Gastroesophageal sphincter (tissue), 3 donors: ENCODE data around the gene CFDP1.

Experiments used
- EP300 ChIP-seq: sonication (generic); formaldehyde crosslinking; IDR thresholded peaks from one replicate; pipeline ENCODE4 v1.6.1; 2017; ENCODE audit warnings: antibody characterized with exemption, mild to moderate bottlenecking
- TF ChIP-seq, protein P1 (sequence below), 4 experiments: fragments of 200-600 bp in 2 of 4; fragments of 450-650 bp in 2 of 4; sonication (generic) in 1 of 4; IDR thresholded peaks; one replicate each; pipeline ENCODE4 v1.5.1; 2017 to 2019; ENCODE audit warnings: antibody characterized with exemption in 4 of 4, mild to moderate bottlenecking in 2 of 4, moderate library complexity in 2 of 4

DNA sequence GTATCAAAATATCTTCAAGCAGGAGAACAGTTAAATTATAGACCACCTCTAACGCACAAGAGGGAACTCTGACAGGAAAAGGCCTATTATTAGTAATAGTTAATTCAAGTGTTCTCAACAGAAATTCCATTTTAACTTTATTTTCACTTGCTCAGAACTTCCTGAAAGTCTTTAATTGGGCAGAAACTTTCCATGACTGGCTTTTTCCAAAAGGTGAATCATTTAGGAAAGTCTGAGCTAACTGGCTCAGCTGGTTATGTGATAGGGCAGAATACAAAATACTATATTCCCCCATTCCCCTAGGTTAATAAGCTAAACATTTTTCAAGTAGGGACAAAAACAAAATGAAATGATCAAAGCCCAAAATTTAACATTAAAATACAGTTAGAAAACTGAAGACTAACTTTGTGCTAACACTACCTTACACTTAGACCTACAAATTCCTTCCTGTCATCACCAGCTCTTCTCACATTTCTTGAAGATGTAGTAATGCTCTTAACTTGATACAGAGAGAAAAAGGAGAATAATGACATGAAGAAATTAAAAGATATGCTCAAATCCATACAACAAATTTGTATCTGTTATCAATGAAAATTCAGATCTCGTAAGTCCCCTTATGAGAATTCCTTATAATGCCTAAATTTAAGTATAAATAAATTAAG is 31.0 kb downstream of the CFDP1 start:
- TF ChIP-seq, protein P1, sequence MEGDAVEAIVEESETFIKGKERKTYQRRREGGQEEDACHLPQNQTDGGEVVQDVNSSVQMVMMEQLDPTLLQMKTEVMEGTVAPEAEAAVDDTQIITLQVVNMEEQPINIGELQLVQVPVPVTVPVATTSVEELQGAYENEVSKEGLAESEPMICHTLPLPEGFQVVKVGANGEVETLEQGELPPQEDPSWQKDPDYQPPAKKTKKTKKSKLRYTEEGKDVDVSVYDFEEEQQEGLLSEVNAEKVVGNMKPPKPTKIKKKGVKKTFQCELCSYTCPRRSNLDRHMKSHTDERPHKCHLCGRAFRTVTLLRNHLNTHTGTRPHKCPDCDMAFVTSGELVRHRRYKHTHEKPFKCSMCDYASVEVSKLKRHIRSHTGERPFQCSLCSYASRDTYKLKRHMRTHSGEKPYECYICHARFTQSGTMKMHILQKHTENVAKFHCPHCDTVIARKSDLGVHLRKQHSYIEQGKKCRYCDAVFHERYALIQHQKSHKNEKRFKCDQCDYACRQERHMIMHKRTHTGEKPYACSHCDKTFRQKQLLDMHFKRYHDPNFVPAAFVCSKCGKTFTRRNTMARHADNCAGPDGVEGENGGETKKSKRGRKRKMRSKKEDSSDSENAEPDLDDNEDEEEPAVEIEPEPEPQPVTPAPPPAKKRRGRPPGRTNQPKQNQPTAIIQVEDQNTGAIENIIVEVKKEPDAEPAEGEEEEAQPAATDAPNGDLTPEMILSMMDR (IDR thresholded peaks at IDR 0.05), result no peak
- TF ChIP-seq EP300, result no peak
